Activated CD4-positive, CD25-positive, alpha-beta regulatory T cell (primary cell): ENCODE results near the gene PREB.

ENCODE experiments used
- DNase-seq, 4 experiments: peaks; one replicate each; lab custom pipeline; 2025; lab: John Stamatoyannopoulos, UW

PREB gene

DNA sequence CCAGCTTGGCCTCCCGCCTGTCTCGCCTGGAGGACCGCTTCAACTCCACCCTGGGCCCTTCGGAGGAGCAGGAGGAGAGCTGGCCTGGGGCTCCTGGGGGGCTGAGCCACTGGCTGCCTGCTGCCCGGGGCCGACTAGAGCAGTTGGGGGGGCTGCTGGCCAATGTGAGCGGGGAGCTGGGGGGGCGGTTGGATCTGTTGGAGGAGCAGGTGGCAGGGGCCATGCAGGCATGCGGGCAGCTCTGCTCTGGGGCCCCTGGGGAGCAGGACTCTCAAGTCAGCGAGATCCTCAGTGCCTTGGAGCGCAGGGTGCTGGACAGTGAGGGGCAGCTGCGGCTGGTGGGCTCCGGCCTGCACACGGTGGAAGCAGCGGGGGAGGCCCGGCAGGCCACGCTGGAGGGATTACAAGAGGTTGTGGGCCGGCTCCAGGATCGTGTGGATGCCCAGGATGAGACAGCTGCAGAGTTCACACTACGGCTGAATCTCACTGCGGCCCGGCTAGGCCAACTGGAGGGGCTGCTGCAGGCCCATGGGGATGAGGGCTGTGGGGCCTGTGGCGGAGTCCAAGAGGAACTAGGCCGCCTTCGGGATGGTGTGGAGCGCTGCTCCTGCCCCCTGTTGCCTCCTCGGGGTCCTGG, 51.5 kb downstream of the PREB start:
- no peak for DNase-seq

DNA sequence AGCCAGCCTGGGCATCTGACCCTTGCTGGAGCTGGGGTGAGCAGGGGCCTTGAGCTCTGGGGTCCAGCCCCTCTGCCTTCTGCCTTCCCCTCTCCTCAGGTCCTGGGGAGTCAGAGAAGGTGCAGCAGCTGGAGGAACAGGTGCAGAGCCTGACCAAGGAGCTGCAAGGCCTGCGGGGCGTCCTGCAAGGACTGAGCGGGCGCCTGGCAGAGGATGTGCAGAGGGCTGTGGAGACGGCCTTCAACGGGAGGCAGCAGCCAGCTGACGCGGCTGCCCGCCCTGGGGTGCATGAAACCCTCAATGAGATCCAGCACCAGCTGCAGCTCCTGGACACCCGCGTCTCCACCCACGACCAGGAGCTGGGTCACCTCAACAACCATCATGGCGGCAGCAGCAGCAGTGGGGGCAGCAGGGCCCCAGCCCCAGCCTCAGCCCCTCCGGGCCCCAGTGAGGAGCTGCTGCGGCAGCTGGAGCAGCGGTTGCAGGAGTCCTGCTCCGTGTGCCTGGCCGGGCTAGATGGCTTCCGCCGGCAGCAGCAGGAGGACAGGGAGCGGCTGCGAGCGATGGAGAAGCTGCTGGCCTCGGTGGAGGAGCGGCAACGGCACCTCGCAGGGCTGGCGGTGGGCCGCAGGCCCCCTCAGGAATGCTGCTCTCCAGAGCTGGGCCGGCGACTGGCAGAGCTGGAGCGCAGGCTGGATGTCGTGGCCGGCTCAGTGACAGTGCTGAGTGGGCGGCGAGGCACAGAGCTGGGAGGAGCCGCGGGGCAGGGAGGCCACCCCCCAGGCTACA, 52.3 kb downstream of the PREB start:
- no peak for DNase-seq
